IPS DF 6.9 (cell line): ENCODE data around the gene RFX6.

ENCODE experiments used
- DNase-seq: peaks from one replicate; pipeline ENCODE4 v3.0.0-alpha.2; 2013; ENCODE audit warnings: low read depth, low spot score
- H3K27ac ChIP-seq: one replicate; pipeline ENCODE4 v1.5.1; 2013; ENCODE audit warnings: low read length, control low read depth
- H3K27me3 ChIP-seq: 2 replicates; pipeline ENCODE4 v1.6.1; 2013; ENCODE audit warnings: mild to moderate bottlenecking, low read length; ENCODE audit not compliant: control insufficient read depth, insufficient read depth
- H3K36me3 ChIP-seq: 2 replicates; pipeline ENCODE4 v1.6.1; 2013; ENCODE audit warnings: low read length; ENCODE audit not compliant: control insufficient read depth, insufficient read depth
- H3K4me1 ChIP-seq: 2 replicates; pipeline ENCODE4 v1.6.1; 2013; ENCODE audit warnings: low read length; ENCODE audit not compliant: control insufficient read depth, insufficient read depth
- H3K4me3 ChIP-seq: 2 replicates; pipeline ENCODE4 v1.5.1; 2013; ENCODE audit warnings: mild to moderate bottlenecking, low read length
- H3K9me3 ChIP-seq: 2 replicates; pipeline ENCODE4 v1.6.1; 2013; ENCODE audit warnings: low read length, inconsistent platforms; ENCODE audit not compliant: control insufficient read depth, insufficient read depth
- WGBS: extraction: QIAGEN DNeasy Blood & Tissue Kit; methylation state at CpG from one replicate; pipeline ENCODE4 v1.1.7; 2013; ENCODE audit warnings: mixed read lengths, missing lambda C conversion rate; ENCODE audit not compliant: insufficient read length, insufficient coverage; 5-methylcytosine and 5-hydroxymethylcytosine counted together

Gene RFX6

GRCh38 chr6:116971959-116972358 lies 94.9 kb downstream of the RFX6 start:
- Histone ChIP-seq H3K4me3 (no peak overlapping the region), H3K4me1 (no peaks in the 10 kb centered on the region), H3K9me3 (no peaks in the 10 kb centered on the region), H3K36me3 (no peaks in the 10 kb centered on the region), H3K27me3 (no peaks in the 10 kb centered on the region), H3K27ac (no peak overlapping the region)
- no CpG with 5 or more reads among the region's 1 CpG for WGBS
- no peak for DNase-seq

GRCh38 chr6:116973976-116974375 lies 96.9 kb downstream of the RFX6 start:
- H3K4me1 ChIP-seq: no peaks in the 10 kb centered on the region
- WGBS: no CpG with 5 or more reads among the region's 5 CpGs
- no peaks in the 10 kb centered on the region for H3K27me3 ChIP-seq
- no peak overlapping the region for H3K27ac ChIP-seq
- no peak overlapping the region for H3K4me3 ChIP-seq
- no peak for DNase-seq
- H3K36me3 ChIP-seq: no peaks in the 10 kb centered on the region
- H3K9me3 ChIP-seq: no peaks in the 10 kb centered on the region

DNA sequence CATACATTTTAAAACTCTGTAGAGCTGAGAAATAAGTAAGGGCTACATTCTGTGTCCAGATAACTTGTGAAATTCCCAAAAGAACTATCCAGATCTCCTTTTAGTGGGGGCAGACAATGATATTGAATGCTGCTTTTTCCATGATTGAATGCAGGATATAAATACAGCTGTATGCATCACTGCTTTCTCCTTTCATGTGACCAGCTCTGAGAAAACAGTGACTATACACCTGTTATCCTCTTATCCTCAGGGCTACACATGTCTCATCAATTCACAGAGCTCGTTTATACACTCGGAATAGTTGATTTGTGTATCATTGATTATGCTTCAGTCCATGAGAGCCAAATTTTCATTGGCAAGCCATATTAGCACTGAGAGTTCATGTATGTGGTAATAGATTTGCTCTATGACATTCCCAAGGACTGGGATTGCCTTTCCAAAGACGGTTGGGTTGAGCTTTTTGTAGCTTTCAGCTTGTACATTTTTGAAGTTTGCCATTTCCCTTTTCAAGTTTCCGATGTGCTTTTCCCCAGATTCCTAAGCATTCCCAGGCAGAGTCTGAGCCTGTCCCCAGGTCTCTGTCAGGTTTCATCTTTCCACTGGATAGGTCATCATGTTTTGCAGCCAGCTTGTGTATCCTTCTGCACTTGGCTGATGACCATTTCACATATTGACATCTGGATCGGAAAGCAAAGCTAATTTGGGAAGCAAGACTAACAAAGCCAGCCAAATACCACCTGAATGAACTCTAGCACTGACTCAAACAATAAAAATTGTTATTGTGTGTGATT lies 97.7 kb downstream of the RFX6 start:
- Histone ChIP-seq H3K27ac (no peak overlapping the region), H3K4me3 (no peak overlapping the region), H3K9me3 (no peaks in the 10 kb centered on the region), H3K27me3 (no peaks in the 10 kb centered on the region), H3K36me3 (no peaks in the 10 kb centered on the region), H3K4me1 (no peaks in the 10 kb centered on the region)
- WGBS: no CpG with 5 or more reads among the region's 5 CpGs
- no peak for DNase-seq

- DNase-seq: no peak
- WGBS: no CpG with 5 or more reads among the region's 3 CpGs
Measured at GRCh38 chr6:116975600-116975999, 98.6 kb downstream of the RFX6 start.

GRCh38 chr6:116979560-116979959 lies 102.5 kb downstream of the RFX6 start:
- no CpG with 5 or more reads among the region's 1 CpG for WGBS
- no peak overlapping the region for H3K4me3 ChIP-seq
- H3K9me3 ChIP-seq: no peaks in the 10 kb centered on the region
- no peaks in the 10 kb centered on the region for H3K36me3 ChIP-seq
- no peaks in the 10 kb centered on the region for H3K4me1 ChIP-seq
- no peak for DNase-seq
- no peaks in the 10 kb centered on the region for H3K27me3 ChIP-seq
- H3K27ac ChIP-seq: no peak overlapping the region

More at GRCh38 chr6:116975600-116975999, 98.6 kb downstream of the RFX6 start:
- no peaks in the 10 kb centered on the region for H3K9me3 ChIP-seq
- no peaks in the 10 kb centered on the region for H3K4me1 ChIP-seq
- H3K27me3 ChIP-seq: no peaks in the 10 kb centered on the region
- H3K27ac ChIP-seq: no peak overlapping the region
- no peaks in the 10 kb centered on the region for H3K36me3 ChIP-seq
- H3K4me3 ChIP-seq: no peak overlapping the region
